Articular chondrocyte of knee joint (primary cell): Measurements from ENCODE around the gene PRUNE2. TPM values are rescaled to one million over a fixed set of nuclear protein-coding genes. Genes with fewer than 3 reads are reported as not detected.

Source experiments
- small RNA-seq: library from RNA; depleted of rRNA; stranded (forward); fragments of <200 nt; gene quantifications from one replicate; pipeline ENCODE3, GENCODE V24; 2012
- total RNA-seq: library from RNA; depleted of rRNA; stranded (reverse); fragments of >200 nt; gene quantifications from 2 replicates; pipeline ENCODE4 v1.2.3, GENCODE V29; 2012

PRUNE2 gene, protein sequence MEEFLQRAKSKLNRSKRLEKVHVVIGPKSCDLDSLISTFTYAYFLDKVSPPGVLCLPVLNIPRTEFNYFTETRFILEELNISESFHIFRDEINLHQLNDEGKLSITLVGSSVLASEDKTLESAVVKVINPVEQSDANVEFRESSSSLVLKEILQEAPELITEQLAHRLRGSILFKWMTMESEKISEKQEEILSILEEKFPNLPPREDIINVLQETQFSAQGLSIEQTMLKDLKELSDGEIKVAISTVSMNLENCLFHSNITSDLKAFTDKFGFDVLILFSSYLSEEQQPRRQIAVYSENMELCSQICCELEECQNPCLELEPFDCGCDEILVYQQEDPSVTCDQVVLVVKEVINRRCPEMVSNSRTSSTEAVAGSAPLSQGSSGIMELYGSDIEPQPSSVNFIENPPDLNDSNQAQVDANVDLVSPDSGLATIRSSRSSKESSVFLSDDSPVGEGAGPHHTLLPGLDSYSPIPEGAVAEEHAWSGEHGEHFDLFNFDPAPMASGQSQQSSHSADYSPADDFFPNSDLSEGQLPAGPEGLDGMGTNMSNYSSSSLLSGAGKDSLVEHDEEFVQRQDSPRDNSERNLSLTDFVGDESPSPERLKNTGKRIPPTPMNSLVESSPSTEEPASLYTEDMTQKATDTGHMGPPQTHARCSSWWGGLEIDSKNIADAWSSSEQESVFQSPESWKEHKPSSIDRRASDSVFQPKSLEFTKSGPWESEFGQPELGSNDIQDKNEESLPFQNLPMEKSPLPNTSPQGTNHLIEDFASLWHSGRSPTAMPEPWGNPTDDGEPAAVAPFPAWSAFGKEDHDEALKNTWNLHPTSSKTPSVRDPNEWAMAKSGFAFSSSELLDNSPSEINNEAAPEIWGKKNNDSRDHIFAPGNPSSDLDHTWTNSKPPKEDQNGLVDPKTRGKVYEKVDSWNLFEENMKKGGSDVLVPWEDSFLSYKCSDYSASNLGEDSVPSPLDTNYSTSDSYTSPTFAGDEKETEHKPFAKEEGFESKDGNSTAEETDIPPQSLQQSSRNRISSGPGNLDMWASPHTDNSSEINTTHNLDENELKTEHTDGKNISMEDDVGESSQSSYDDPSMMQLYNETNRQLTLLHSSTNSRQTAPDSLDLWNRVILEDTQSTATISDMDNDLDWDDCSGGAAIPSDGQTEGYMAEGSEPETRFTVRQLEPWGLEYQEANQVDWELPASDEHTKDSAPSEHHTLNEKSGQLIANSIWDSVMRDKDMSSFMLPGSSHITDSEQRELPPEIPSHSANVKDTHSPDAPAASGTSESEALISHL (N-terminal part only)
- total RNA-seq: 282 and 619 TPM in 2 replicates

DNA sequence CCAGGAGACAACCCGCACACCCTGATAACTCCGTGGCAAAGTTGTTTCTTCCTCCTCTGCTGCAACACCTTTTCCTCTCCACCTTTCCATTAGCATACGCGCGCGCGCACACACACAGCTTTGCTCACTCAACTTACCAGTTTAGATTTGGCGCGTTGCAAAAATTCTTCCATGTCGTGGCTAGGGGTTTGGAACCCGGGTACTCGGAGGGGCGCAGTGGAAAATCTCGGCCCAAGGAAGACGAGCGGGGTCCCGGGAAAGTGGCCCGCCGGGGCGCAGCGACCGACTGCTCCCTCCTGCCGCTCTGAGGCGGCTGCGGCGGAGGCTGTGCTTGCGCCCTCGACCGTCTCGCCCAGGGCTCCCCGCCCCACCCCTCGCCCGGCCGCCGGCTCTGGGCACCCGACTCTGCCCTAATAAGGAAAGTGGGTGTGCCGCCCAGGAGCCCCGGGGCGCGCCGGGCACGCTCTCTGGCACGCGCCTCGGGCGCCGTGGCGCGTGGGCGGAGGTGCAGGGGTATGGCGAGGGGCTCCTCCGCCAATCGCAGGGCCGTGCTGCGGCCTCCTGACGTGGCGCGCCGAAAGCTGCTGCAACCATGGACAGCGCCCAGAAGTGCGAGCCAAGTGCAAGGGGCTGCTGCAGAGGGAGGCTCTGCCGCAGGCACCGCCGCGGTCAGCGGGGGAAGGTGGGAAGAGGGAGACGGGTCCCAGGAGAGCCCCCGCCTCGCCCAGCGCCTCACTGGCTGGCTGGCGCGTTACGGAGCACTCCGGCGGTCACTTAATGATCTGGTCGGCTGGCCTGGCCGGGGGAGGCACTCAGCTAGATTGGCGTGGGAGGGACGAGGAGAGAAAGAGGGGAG is at the start of gene PRUNE2:
Gene PRUNE2, minus strand, starts transcription at position 324 of the 856 bp plus-strand sequence. Its CDS starts 151 bp downstream, at position 173.

DNA sequence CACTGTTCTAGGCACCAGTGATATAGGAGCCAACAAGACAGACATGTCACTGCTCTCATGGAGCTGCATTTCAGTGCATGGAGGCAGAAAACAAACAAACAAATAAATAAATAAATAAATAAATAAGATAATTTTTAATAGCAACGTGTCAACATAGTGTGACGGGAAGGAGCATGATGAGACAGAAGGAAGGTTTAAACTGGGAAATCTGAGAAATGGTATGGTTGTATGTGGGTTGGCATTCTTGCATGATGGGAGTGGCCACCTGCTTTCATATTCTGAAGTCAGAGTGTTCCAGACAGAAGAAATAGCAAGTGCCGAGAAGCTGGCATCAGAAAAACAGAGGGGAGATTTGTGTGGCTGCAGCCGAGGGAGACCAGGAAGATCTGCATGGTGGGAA is 141.8 kb downstream of the PRUNE2 start, which contains the start of gene PCA3:
Gene PCA3, plus strand, starts transcription at position 301 of the 400 bp plus-strand sequence.

Small RNA genes within 50 kb of the gene (small RNA-seq; reads per million reads assigned to genes)
- gene AL359314.1: not detected

Other genes starting within 250 kb of the PRUNE2 start
- 0.65 TPM in 2 replicates for gene PCA3, start 141.7 kb downstream of the PRUNE2 start, total RNA-seq
- not detected in 2 replicates for gene FOXB2, start 113.5 kb upstream of the PRUNE2 start, total RNA-seq